H1 (cell line): ENCODE results near the gene SDF2L1. TPM values are rescaled to one million over a fixed set of nuclear protein-coding genes. Genes with fewer than 3 reads are reported as not detected.
A peak's percentile ranks its signal among the peaks of the same experiment; 100 is the strongest.

ENCODE experiments used
- CTCF ChIA-PET: fragments of 300-600 bp; sonication (Branson Sonifier 250); formaldehyde crosslinking; loops from one replicate; lab custom pipeline; 2021; ENCODE audit not compliant: partially characterized antibody; lab: Charles Lee
- POLR2A ChIA-PET: fragments of 300-600 bp; sonication (Branson Sonifier 250); formaldehyde crosslinking; loops from one replicate; lab custom pipeline; 2021; ENCODE audit warnings: inconsistent platforms; ENCODE audit not compliant: partially characterized antibody; lab: Charles Lee
- DNase-seq, 2 experiments: peaks; one replicate each; pipeline versions ENCODE4 v3.0.0 to v3.0.0-alpha.2; 2010 to 2022; ENCODE audit warnings: low spot score in 2 of 2, low read depth in 1 of 2, mixed read lengths in 1 of 2
- FAIRE-seq: peaks from 2 replicates; lab custom pipeline; 2011; peaks lifted over from hg19 to GRCh38; lab: Jason Lieb, UNC
- H2AFZ ChIP-seq: 2 replicates; pipeline ENCODE4 v1.8.1; 2012; ENCODE audit warnings: low read length, inconsistent platforms
- H2AK5ac ChIP-seq: 2 replicates; pipeline ENCODE4 v1.6.1; 2013; ENCODE audit warnings: low read depth, low read length
- H2BK120ac ChIP-seq: replicated peaks from 2 replicates; pipeline ENCODE3; 2013; ENCODE audit warnings: low read depth, low read length, inconsistent platforms
- H2BK12ac ChIP-seq: 2 replicates; pipeline ENCODE4 v1.6.1; 2013; ENCODE audit warnings: low read depth, low read length
- H2BK15ac ChIP-seq: 2 replicates; pipeline ENCODE4 v1.6.1; 2013; ENCODE audit warnings: low read length
- H2BK20ac ChIP-seq: 2 replicates; pipeline ENCODE4 v1.6.1; 2013; ENCODE audit warnings: low read length
- H2BK5ac ChIP-seq: 2 replicates; pipeline ENCODE4 v1.6.1; 2013; ENCODE audit warnings: low read depth, low read length
- H3K14ac ChIP-seq: 2 replicates; pipeline ENCODE4 v1.6.1; 2013; ENCODE audit warnings: inconsistent platforms; ENCODE audit not compliant: insufficient read length
- H3K18ac ChIP-seq: 2 replicates; pipeline ENCODE4 v1.6.1; 2013; ENCODE audit warnings: low read length; ENCODE audit errors: extremely low read depth
- H3K23ac ChIP-seq: 2 replicates; pipeline ENCODE4 v1.6.1; 2013; ENCODE audit warnings: inconsistent platforms; ENCODE audit not compliant: insufficient read length
- H3K23me2 ChIP-seq: 2 replicates; pipeline ENCODE4 v1.6.1; 2013; ENCODE audit warnings: low read depth, low read length
- H3K27ac ChIP-seq: 2 replicates; pipeline ENCODE4 v1.6.1; 2011; ENCODE audit warnings: low read depth, low read length, inconsistent platforms
- H3K27me3 ChIP-seq, 4 experiments: replicated peaks in 1 of 4; 1 replicate in 1 of 4; 2 replicates in 3 of 4; pipeline versions ENCODE4 v1.6.1 to v1.8.1; 2011 to 2013; ENCODE audit warnings: low read length in 3 of 4, mild to moderate bottlenecking in 3 of 4, inconsistent platforms in 2 of 4, mixed read lengths in 2 of 4, moderate library complexity in 1 of 4; ENCODE audit not compliant: control insufficient read depth in 3 of 4, insufficient read depth in 3 of 4; ENCODE audit errors: extremely low read depth in 1 of 4
- H3K36me3 ChIP-seq, 4 experiments: 2 replicates each; pipeline versions ENCODE4 v1.6.1 to v1.8.1; 2011 to 2013; ENCODE audit warnings: mild to moderate bottlenecking in 4 of 4, low read length in 3 of 4, moderate library complexity in 2 of 4, control low read depth in 1 of 4, inconsistent platforms in 1 of 4; ENCODE audit not compliant: insufficient read depth in 4 of 4, control insufficient read depth in 2 of 4
- H3K4ac ChIP-seq: replicated peaks from 2 replicates; pipeline ENCODE3; 2013; ENCODE audit warnings: low read length, low read depth, mixed read lengths, inconsistent platforms; ENCODE audit not compliant: insufficient read length
- H3K4me1 ChIP-seq, 4 experiments: replicated peaks in 1 of 4; 1 replicate in 1 of 4; 2 replicates in 3 of 4; pipeline versions ENCODE4 v1.6.1 to v1.8.1; 2011 to 2013; ENCODE audit warnings: low read length in 3 of 4, inconsistent platforms in 2 of 4, mixed read lengths in 1 of 4; ENCODE audit not compliant: insufficient read depth in 4 of 4, control insufficient read depth in 3 of 4
- H3K4me2 ChIP-seq, 2 experiments: 2 replicates each; pipeline versions ENCODE4 v1.6.1 to v1.8.1; 2011 to 2013; ENCODE audit warnings: low read depth in 2 of 2, low read length in 2 of 2, control low read depth in 1 of 2, inconsistent platforms in 1 of 2, mild to moderate bottlenecking in 1 of 2; ENCODE audit not compliant: insufficient read depth in 1 of 2
- H3K4me3 ChIP-seq, 4 experiments: fragments of 200-600, 300-600 bp in 1 of 4; sonication (generic), shearing (Covaris generic), sonication (Bioruptor Twin) in 1 of 4; 2 replicates each; pipeline versions ENCODE4 v1.5.1 to v1.8.1; 2011 to 2016; ENCODE audit warnings: low read length in 4 of 4, low read depth in 3 of 4, control low read depth in 2 of 4, inconsistent platforms in 2 of 4, mild to moderate bottlenecking in 2 of 4, mixed read lengths in 1 of 4, moderate library complexity in 1 of 4; ENCODE audit not compliant: insufficient read depth in 2 of 4; ENCODE audit errors: extremely low read depth in 1 of 4
- H3K56ac ChIP-seq: replicated peaks from 2 replicates; pipeline ENCODE3; 2013; ENCODE audit warnings: low read depth, mild to moderate bottlenecking, mixed read lengths, low read length, inconsistent platforms; ENCODE audit not compliant: insufficient read length
- H3K79me1 ChIP-seq: 2 replicates; pipeline ENCODE4 v1.6.1; 2013; ENCODE audit warnings: low read depth, low read length, control low read depth
- H3K79me2 ChIP-seq, 2 experiments: 2 replicates each; pipeline versions ENCODE4 v1.6.1 to v1.8.1; 2012 to 2013; ENCODE audit warnings: low read length in 2 of 2, mild to moderate bottlenecking in 2 of 2, inconsistent platforms in 1 of 2; ENCODE audit not compliant: insufficient read depth in 2 of 2, control insufficient read depth in 1 of 2
- H3K9ac ChIP-seq, 4 experiments: replicated peaks in 1 of 4; 1 replicate in 1 of 4; 2 replicates in 3 of 4; pipeline versions ENCODE4 v1.6.1 to v1.8.1; 2011 to 2013; ENCODE audit warnings: low read depth in 3 of 4, low read length in 3 of 4, control low read depth in 2 of 4, mild to moderate bottlenecking in 2 of 4, moderate library complexity in 2 of 4, inconsistent platforms in 1 of 4; ENCODE audit errors: extremely low read depth in 1 of 4
- H3K9me3 ChIP-seq, 2 experiments: 2 replicates each; pipeline versions ENCODE4 v1.6.1 to v1.8.1; 2012 to 2013; ENCODE audit warnings: mild to moderate bottlenecking in 2 of 2, moderate library complexity in 2 of 2, control low read depth in 1 of 2, inconsistent platforms in 1 of 2, low read depth in 1 of 2, low read length in 1 of 2, mixed read lengths in 1 of 2; ENCODE audit not compliant: insufficient read depth in 2 of 2
- H4K20me1 ChIP-seq, 2 experiments: replicated peaks in 1 of 2; 2 replicates each; pipeline versions ENCODE3 to v1.8.1; 2011 to 2013; ENCODE audit warnings: inconsistent platforms in 2 of 2, low read length in 2 of 2, mild to moderate bottlenecking in 1 of 2; ENCODE audit not compliant: insufficient read depth in 2 of 2, control insufficient read depth in 1 of 2
- H4K5ac ChIP-seq: 2 replicates; pipeline ENCODE4 v1.6.1; 2013; ENCODE audit warnings: low read length, low read depth, mixed read lengths, inconsistent platforms; ENCODE audit not compliant: insufficient read length
- H4K8ac ChIP-seq: 2 replicates; pipeline ENCODE4 v1.8.0; 2013; ENCODE audit warnings: mild to moderate bottlenecking, moderate library complexity, low read length, inconsistent platforms; ENCODE audit not compliant: insufficient read depth; ENCODE audit errors: extremely low read depth
- H4K91ac ChIP-seq: replicated peaks from 2 replicates; pipeline ENCODE3; 2013; ENCODE audit warnings: low read length, mixed read lengths, inconsistent platforms; ENCODE audit not compliant: insufficient read length
- ATF3 ChIP-seq: IDR thresholded peaks from 2 replicates; pipeline ENCODE4 v1.6.1; 2011; ENCODE audit warnings: low read depth, mild to moderate bottlenecking, low read length; ENCODE audit not compliant: insufficient read depth
- BRCA1 ChIP-seq: IDR thresholded peaks from 2 replicates; pipeline ENCODE4 v1.6.1; 2012; ENCODE audit warnings: low read depth, low read length, improper control_type of control experiment
- JUN ChIP-seq: IDR thresholded peaks from 2 replicates; pipeline ENCODE4 v1.6.1; 2011; ENCODE audit warnings: low read depth, mild to moderate bottlenecking, improper control_type of control experiment, low read length
- JUND ChIP-seq: IDR thresholded peaks from 2 replicates; pipeline ENCODE4 v1.6.1; 2011; ENCODE audit warnings: mild to moderate bottlenecking, improper control_type of control experiment, low read length
- MAFK ChIP-seq: IDR thresholded peaks from 2 replicates; pipeline ENCODE4 v1.6.1; 2012; ENCODE audit warnings: low read depth, mild to moderate bottlenecking, improper control_type of control experiment, low read length
- POLR2A ChIP-seq, 2 experiments: IDR thresholded peaks; 1 replicate in 1 of 2; 2 replicates in 1 of 2; pipeline ENCODE4 v1.6.1; 2011; ENCODE audit warnings: low read depth in 2 of 2, low read length in 2 of 2, mild to moderate bottlenecking in 2 of 2; ENCODE audit errors: control extremely low read depth in 1 of 2
- WGBS, 2 experiments: shearing (Covaris generic) in 1 of 2; methylation state at CpG; one replicate each; pipeline versions ENCODE4 v1.1.6 to v1.1.7; 2013 to 2015; ENCODE audit warnings: low lambda C conversion rate in 2 of 2, mixed read lengths in 2 of 2, inconsistent platforms in 1 of 2, low coverage in 1 of 2, missing lambda C conversion rate in 1 of 2; ENCODE audit not compliant: insufficient replicate concordance in 2 of 2, insufficient coverage in 1 of 2, insufficient read length in 1 of 2; ENCODE audit errors: extremely low coverage in 1 of 2, missing lambda C conversion rate in 1 of 2; 5-methylcytosine and 5-hydroxymethylcytosine counted together
- polyA plus RNA-seq, 7 experiments: library from polyadenylated mRNA; depleted of rRNA in 3 of 7; stranded (reverse) in 5 of 7; unstranded in 2 of 7; fragments of >200 nt in 5 of 7; fragments of 200-250 nt in 2 of 7; gene quantifications; 1 replicate in 5 of 7; 2 replicates in 1 of 7; 4 replicates in 1 of 7; pipeline versions ENCODE4 v1.2.1 to v1.2.3, GENCODE V29; 2011 to 2013; ENCODE audit warnings: missing spikeins in 2 of 7, mixed read lengths in 2 of 7
- total RNA-seq: library from RNA; stranded (reverse); fragmentation: NEBNext Ultra II Directional; extraction: Animal tissue kit (Norgen Biotek cat#: 25700); gene quantifications from 2 replicates; pipeline ENCODE4 v1.2.1, GENCODE V29; 2021

SDF2L1 gene
- total and polyA plus RNA-seq, 2 of the 8 experiments (the other 6 are each of a cell fraction or from before 2014, with no cell fraction given) = 51.1 to 59.6 TPM

GRCh38 chr22:21624880-21625791 is 17.0 kb upstream of the SDF2L1 start:
- H2AK5ac ChIP-seq = no peak overlapping the region
- DNase-seq (no peak), FAIRE-seq (no peak)
- H4K8ac ChIP-seq = no peak overlapping the region
- H3K4ac ChIP-seq = no peak overlapping the region
- H4K20me1 ChIP-seq = peaks cover 29 to 35% of the 10 kb centered on the region in 2 experiments
- H3K4me2 ChIP-seq = no peak overlapping the region
- 95% methylated on average over 12 of the region's 12 CpGs; no CpG with 5 or more reads in 1 of the 2 experiments for WGBS, 2 experiments
- peaks cover 0 to 3% (median 2%) of the 10 kb centered on the region in 4 experiments; a peak in 4 of 7 replicates for H3K4me1 ChIP-seq
- no peaks in the 10 kb centered on the region for H3K27me3 ChIP-seq
- no peak overlapping the region for H3K9ac ChIP-seq
- peaks cover 0 to 15% (median 3%) of the 10 kb centered on the region in 4 experiments; a peak in 4 of 8 replicates for H3K36me3 ChIP-seq
- H2BK12ac ChIP-seq = no peak overlapping the region
- H3K23ac ChIP-seq = no peak overlapping the region
- H2BK20ac ChIP-seq = no peak overlapping the region
- H3K56ac ChIP-seq = no peak overlapping the region
- no peak overlapping the region; the same call in 1 of the 2 replicates for H2BK5ac ChIP-seq
- no peak overlapping the region for H4K5ac ChIP-seq
- TF ChIP-seq POLR2A (IDR thresholded peaks at IDR 0.05; ENCODE audit: control extremely low read depth in 1 of 2, low read depth in 2 of 2, low read length in 2 of 2) (0 out of 3 replicates have a peak, but pooled peaks of 1 of the 2 experiments have one; percentile 26), BRCA1 (no peak), ATF3 (no peak), MAFK (no peak), JUN (no peak), JUND (no peak)
- TF ChIP-seq, all 59 proteins: peak for 1
- H3K79me1 ChIP-seq = peaks cover 13% of the 10 kb centered on the region
- H2AFZ ChIP-seq = no peak overlapping the region
- CTCF ChIA-PET = interaction anchor here (1.0 to 24.1 kb wide), 12 partner anchors 10 to 60 kb away, joined by 3 to 499 read pairs (median 6); partner anchors contain the start of genes CCDC116 and SDF2L1
- H3K18ac ChIP-seq = no peak overlapping the region
- H2BK120ac ChIP-seq = no peak overlapping the region
- H3K4me3 ChIP-seq = no peak overlapping the region
- no peak overlapping the region for H3K27ac ChIP-seq
- no peaks in the 10 kb centered on the region; the same call in 1 of the 2 replicates for H3K23me2 ChIP-seq
- no peak overlapping the region for H2BK15ac ChIP-seq
- no peaks in the 10 kb centered on the region for H3K9me3 ChIP-seq
- H3K79me2 ChIP-seq = peaks cover 0 to 16% of the 10 kb centered on the region in 2 experiments; a peak in 1 of 4 replicates
- H3K14ac ChIP-seq = no peak overlapping the region
- POLR2A ChIA-PET = interaction anchor here (0.8 to 10.2 kb wide), 6 partner anchors 9 to 50 kb away, joined by 3 to 74 read pairs (median 4); partner anchors contain the start of gene SDF2L1
- H4K91ac ChIP-seq = no peak overlapping the region
